ENCODE data around the gene RIN3. TPM values are rescaled to one million over a fixed set of nuclear protein-coding genes. Genes with fewer than 3 reads are reported as not detected.

RIN3 gene
- total RNA-seq, 4 donors from 2014 or later: 3.0 to 8.7 (median 7.5) TPM

- intact Hi-C loops (cut with DNase I; ENCODE audit: low total_unique reads): no loop called here
Observed at GRCh38 chr14:92603309-92604242, 90.0 kb downstream of the RIN3 start.

GRCh38 chr14:92605274-92605940 lies 91.8 kb downstream of the RIN3 start:
- WGBS, 2 donors: 93 to 94% methylated on average over 5 of the region's 5 CpGs
- no peak for TF ChIP-seq CTCF (IDR thresholded peaks at IDR 0.05)
- intact Hi-C loops (cut with DNase I; ENCODE audit: low total_unique reads): no loop called here
- no peak for DNase-seq (ENCODE audit: low spot score in 2 of 2)
- H3K4me3 ChIP-seq (ENCODE audit: low read depth, poor library complexity, severe bottlenecking): no peak overlapping the region

More at GRCh38 chr14:92603309-92604242, 90.0 kb downstream of the RIN3 start:
- H3K4me3 ChIP-seq (ENCODE audit: low read depth, poor library complexity, severe bottlenecking): no peak overlapping the region
- TF ChIP-seq POLR2A (IDR thresholded peaks at IDR 0.05): no peak
- no peak for TF ChIP-seq CTCF (IDR thresholded peaks at IDR 0.05)
- DNase-seq (ENCODE audit: low spot score in 2 of 2): no peak
- 40 to 42% methylated on average over 9 to 13 of the region's 14 CpGs for WGBS, 2 donors

- no peak for TF ChIP-seq CTCF (IDR thresholded peaks at IDR 0.05)
- no peak for TF ChIP-seq POLR2A (IDR thresholded peaks at IDR 0.05)
- DNase-seq (ENCODE audit: low spot score in 2 of 2): no peak
- WGBS, 2 donors: 94 to 97% methylated on average over 3 of the region's 3 CpGs
- no peak overlapping the region for H3K4me3 ChIP-seq (ENCODE audit: low read depth, poor library complexity, severe bottlenecking)
- intact Hi-C loops (cut with DNase I; ENCODE audit: low total_unique reads): no loop called here
Observed at GRCh38 chr14:92607251-92607650, 93.7 kb downstream of the RIN3 start.

GRCh38 chr14:92607702-92608429 lies 94.3 kb downstream of the RIN3 start:
- no peak for TF ChIP-seq CTCF (IDR thresholded peaks at IDR 0.05)
- TF ChIP-seq POLR2A (IDR thresholded peaks at IDR 0.05): no peak
- 86 to 93% methylated on average over 5 of the region's 5 CpGs for WGBS, 2 donors
- intact Hi-C loops (cut with DNase I; ENCODE audit: low total_unique reads): no loop called here
- no peak overlapping the region for H3K4me3 ChIP-seq (ENCODE audit: low read depth, poor library complexity, severe bottlenecking)
- no peak for DNase-seq (ENCODE audit: low spot score in 2 of 2)

- WGBS, 2 donors: 83 to 86% methylated on average over 4 of the region's 4 CpGs
- DNase-seq (ENCODE audit: low spot score in 2 of 2): no peak
- intact Hi-C loops (cut with DNase I; ENCODE audit: low total_unique reads): no loop called here
- H3K4me3 ChIP-seq (ENCODE audit: low read depth, poor library complexity, severe bottlenecking): no peak overlapping the region
- TF ChIP-seq CTCF (IDR thresholded peaks at IDR 0.05) (no peak), POLR2A (IDR thresholded peaks at IDR 0.05) (no peak)
Observed at GRCh38 chr14:92609955-92610354, 96.4 kb downstream of the RIN3 start.
